ENCODE results near the gene TNFAIP8L2.

DNA sequence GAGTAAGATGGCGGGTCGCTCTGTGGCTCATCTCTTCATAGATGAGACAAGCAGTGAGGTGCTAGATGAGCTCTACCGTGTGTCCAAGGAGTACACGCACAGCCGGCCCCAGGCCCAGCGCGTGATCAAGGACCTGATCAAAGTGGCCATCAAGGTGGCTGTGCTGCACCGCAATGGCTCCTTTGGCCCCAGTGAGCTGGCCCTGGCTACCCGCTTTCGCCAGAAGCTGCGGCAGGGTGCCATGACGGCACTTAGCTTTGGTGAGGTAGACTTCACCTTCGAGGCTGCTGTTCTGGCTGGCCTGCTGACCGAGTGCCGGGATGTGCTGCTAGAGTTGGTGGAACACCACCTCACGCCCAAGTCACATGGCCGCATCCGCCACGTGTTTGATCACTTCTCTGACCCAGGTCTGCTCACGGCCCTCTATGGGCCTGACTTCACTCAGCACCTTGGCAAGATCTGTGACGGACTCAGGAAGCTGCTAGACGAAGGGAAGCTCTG lies 2.4 kb downstream of the TNFAIP8L2 start:
- TF ChIP-seq, protein P1, sequence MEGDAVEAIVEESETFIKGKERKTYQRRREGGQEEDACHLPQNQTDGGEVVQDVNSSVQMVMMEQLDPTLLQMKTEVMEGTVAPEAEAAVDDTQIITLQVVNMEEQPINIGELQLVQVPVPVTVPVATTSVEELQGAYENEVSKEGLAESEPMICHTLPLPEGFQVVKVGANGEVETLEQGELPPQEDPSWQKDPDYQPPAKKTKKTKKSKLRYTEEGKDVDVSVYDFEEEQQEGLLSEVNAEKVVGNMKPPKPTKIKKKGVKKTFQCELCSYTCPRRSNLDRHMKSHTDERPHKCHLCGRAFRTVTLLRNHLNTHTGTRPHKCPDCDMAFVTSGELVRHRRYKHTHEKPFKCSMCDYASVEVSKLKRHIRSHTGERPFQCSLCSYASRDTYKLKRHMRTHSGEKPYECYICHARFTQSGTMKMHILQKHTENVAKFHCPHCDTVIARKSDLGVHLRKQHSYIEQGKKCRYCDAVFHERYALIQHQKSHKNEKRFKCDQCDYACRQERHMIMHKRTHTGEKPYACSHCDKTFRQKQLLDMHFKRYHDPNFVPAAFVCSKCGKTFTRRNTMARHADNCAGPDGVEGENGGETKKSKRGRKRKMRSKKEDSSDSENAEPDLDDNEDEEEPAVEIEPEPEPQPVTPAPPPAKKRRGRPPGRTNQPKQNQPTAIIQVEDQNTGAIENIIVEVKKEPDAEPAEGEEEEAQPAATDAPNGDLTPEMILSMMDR (IDR thresholded peaks at IDR 0.05 in 4 of 5, conservative IDR thresholded peaks at IDR 0.05 in 1 of 5), result no peak
- TF ChIP-seq POLR2A (IDR thresholded peaks at IDR 0.05), result no peak

All from gastrocnemius medialis (tissue), 4 donors.